ENCODE measurements around the gene LRP5.
"Not testable (repeated sequence)": the region's sequence is repeated elsewhere in the genome, so short reads cannot be mapped to it uniquely, and the experiment has no call there.

Gene LRP5

DNA sequence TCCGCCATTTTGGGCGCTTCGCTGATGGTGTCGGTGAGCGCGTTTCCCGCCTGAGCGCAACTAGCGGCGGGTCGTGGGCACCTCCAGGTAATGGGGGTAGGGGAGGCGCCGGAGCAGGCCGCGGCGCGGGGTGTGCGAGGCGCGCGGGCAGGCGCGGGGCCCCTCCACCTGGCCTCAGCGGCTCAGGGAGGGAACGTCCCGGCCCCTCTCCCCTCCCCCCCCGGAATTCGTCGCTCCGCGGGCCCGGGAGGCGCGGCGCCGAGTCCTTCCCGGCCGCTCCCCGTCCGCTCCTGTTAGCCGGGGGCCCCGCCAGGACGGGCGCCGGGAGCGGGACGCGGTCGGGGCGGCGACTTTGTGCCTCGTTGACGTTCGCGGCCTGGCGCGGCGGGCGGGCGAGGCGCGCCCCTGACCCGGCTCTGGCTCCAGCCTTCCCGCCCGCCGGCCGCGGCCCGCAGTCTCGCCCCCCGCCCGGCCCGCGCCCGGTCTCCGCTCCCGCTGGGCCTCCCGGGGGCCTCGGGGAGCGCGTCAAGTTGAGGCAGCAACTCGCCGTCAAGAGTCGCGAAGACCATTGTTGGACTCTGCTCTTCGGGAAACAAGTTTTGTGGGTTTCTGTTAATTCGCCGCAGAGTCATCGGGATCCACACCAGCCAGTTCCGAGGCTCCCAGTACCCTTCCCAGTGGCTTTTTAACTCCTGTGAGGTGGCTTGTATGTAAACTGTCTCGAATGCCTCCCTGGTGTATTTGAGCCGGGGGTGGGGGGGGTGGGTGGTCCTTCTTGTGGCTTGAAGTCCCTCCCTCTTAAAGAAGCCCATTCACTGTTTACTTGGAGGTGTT, 148.6 kb downstream of the LRP5 start, which contains the start of gene PPP6R3:
TSS of gene PPP6R3 (plus strand) at position 12 of the 834 bp plus-strand sequence. CDS start 76,913 bp downstream, outside the sequence.
- DNase-seq (ENCODE audit: low read depth in 2 of 3, low spot score in 2 of 3), result no peak

DNA sequence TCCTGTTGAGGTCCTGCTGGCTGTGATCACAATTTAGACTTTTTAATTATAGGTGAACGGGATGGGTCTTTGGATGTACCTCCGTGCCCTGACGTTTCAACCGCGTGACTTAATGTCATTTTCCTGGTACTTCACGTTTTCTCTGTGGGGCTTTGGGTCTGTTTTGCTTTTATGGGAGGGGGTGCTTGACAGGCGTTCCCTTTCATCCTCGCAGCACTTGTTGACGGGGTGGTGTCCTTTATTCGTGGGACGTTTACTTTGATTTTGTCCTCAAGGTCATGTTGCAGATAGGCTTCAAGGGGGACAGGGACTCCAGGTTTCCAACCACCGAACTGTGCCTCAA, 149.2 kb downstream of the LRP5 start:
- DNase-seq (ENCODE audit: low read depth in 2 of 3, low spot score in 2 of 3), result no peak

DNA sequence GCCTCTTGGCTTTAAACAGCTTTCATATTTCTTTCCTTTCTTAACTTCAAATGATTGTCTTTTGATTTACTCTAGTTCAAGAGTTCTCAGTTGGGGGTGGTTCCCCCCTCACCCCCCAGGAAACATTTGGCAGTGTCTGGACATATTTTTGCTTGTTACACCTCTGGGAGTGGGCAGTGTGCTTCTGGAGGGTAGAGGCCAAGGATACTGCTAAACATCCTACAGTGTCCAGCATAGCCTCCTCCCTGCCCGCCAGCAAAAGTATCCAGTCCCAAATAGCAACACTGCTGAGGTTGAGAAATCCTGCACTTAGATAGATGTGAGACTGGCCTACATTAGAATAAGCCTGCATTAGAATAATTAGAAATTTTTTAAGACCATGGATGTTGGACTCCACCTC, 151.3 kb downstream of the LRP5 start:
- no peak for DNase-seq (ENCODE audit: low read depth in 2 of 3, low spot score in 2 of 3)

DNA sequence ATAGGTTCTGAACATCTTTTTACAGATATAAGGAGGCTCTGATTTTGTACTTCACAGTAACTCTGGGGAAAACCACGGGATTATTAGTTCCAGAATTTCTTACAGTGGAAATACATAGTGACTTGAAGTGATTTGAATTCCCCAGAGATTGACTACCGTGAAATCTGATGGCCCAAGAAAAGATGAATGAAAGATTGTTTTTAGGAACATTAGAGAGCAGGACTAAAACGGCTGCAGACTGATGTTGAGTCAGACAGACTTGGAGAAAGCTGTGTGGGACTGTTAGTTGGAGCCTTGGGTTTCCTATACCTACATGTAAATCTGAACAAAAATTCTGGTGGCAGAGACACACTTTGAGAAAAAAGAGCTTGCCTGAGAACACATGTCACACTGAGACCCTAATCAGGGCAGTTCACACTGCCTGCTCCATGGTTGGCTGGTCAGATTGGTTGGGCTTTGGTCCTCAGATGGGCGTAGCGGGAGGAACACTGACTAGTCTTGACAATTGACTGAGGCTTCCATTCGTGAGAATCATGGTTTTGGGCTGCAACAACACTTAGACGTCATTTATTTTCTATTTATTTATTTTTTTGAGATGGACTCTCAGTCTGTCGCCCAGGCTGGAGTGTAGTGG, 154.9 kb downstream of the LRP5 start:
- no peak for DNase-seq (ENCODE audit: low read depth in 2 of 3, low spot score in 2 of 3)

DNA sequence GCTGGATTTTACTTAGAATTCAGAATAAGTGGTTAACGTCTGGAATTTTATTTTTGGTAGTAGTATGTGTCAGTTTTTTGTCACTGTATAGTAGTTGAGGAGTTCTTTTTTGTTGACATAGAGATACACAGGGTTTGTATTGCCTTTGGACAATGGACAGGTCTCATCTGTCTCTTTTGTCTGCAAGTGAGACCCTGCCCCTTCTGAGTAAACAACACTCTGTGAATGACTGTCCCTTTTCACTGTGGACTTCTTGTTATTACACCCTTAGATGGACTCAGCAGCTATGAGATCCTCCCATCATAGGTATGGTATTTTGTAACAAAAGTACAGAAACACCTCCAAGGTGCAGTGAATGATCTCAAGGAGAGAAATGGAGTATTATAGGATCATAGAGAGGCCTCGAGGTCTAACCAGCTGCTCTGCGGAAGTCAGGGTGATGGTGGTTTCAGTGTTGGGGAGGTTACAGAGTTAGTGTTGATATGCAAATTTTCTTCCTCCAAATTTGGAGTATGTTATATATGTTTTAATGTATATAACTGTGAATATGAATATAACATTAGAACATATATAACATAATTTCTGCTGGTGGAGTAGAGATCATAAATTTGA, 155.9 kb downstream of the LRP5 start:
- DNase-seq (ENCODE audit: low read depth in 2 of 3, low spot score in 2 of 3), result no peak

DNA sequence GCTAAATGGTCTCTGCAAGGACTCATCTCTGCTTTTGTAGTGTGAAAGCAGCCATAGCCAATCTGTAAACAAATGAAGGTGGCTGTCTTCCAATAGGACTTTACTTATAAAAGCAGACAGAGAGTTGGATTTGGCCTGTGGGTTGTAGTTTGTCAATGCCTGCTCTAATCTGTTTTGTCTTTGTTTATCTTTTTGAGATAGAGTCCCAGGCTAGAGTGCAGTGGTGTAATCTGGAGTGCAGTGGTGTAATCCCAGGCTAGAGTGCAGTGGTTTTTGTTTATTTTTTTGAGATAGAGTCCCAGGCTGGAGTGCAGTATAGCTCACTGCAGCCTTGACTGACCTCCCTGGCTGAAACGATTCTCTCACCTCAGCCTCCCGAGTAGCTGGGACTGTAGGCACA, 156.7 kb downstream of the LRP5 start:
- no peak for DNase-seq (ENCODE audit: low read depth in 2 of 3, low spot score in 2 of 3)

DNA sequence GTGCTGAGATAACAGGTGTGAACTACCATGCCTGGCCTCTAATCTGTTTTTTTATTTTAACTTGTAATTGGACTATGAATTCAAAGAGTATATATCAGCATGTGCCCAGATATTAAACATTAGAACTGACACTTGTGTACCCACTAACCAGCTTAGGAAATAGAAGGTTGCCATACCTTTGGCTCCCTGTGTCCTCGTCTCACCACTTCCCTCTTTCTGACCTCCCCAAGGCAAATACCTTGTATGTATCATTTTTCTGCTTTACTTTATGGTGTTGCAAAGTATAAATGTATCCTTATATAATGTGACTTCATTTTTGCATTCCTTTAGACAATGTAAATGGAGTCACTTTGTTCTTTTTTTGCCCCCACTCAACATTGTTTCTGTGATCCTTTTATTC, 157.3 kb downstream of the LRP5 start:
- DNase-seq (ENCODE audit: low read depth in 2 of 3, low spot score in 2 of 3), result no peak

DNA sequence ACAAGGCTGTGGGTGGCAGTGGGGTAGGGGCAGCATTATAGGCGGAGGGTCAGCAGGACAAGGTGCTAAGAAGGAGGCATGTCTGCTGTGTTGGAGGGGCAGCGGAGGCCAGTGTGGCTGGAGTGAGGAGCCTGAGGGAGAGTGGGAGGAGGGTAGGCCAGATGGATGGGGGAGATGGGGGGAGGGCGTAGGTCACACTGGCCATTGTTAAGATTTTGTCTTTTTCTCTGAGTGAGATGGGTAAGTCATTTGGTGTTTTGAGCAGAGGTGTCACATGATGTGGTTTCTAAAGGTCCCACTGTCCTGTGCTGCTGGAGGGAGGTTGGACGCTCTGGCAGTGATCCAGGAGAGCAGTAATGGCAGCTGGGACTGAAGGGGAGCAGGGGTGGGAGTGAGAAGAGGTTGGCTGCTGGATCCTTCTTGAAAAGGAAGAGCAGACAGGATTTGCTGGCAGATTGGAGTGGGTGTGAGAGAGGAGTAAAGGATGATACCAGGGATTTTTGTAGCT, 158.0 kb downstream of the LRP5 start:
- DNase-seq (ENCODE audit: low read depth in 2 of 3, low spot score in 2 of 3), result no peak

DNA sequence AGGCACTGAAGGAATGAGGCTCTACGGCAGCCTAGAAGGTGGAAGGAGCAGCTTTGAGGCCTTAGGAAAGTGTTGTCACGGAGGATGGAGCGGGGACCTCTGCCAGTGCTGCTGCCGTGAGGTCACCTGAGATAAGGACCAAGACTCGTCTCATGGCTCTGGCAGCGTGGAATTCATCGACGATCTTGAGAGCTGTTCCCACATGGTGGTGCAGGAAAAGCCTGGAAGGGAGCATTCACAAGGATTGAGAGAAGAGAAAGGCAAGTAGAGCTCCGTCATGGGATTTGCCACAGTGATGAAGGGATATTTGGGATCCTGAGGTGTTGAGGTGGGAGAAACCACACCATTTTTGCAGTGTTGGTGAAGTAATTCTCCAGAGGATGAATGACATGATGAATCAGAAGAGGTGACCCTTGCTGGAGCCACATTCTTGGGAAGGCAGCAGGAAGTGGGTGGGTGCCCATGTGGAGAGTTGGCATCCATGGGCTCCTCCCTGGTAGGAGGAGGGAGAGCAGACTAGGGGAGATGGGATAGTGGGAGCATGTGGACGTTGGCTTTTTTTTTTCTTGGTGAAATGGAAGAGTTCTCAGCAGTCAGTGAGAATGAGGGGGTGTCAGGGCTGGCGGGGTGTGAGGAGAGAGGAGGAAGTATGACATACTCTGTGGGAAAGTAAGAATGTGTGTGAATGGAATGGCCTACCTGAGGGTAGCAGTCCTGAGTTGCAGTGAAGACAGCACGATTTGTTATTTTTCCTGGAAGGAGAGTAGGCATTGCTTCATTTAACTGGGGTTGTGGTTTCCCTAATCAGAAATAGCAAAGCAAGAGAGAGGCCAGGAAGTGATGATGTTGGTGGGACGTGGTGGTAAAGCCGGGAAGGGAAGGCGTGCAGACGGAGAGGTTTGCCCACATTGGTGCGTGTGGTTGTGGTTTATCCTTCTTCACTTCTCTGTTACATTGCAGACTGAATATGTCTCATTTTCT, 159.3 kb downstream of the LRP5 start:
- peak in 2 of 3 experiments; percentile 34 to 42 for DNase-seq (ENCODE audit: low read depth in 2 of 3, low spot score in 2 of 3)

DNA sequence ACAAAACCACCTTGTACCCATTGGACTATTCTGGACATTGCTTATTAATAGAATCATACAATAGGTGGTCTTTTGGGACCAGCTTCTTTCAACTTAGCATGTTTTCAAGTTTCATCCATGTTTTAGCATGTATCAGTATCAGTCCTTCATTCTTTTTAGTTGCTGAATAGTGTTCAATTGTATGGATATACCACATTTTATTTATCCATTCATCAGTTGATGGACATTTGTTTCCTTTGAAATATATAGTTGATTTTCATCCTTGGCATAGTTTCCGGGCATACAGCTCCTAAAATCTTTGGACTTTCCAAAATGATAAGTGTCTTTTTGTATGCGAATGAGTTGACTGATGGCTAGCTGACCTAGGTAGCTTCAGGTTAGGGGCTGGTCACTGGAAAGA, 160.4 kb downstream of the LRP5 start:
- no peak for DNase-seq (ENCODE audit: low read depth in 2 of 3, low spot score in 2 of 3)

DNA sequence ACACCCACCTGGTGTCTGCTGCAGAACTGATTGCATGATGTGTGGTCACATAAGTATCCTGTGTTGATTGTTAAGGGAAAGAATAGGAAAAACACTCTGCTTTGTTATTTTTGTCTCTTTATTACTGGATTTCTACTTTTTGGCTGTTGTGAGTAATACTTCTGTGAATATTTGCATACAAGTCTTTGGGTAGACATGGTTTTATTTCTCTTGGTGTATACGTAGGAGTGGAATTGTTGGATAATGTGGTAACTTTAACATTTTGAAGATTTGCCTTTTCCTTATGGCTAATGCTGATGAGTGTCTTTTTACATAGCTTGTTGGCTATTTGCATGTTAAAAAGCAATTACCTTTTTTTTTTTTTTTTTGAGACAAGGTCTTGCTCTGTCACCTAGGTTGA, 161.3 kb downstream of the LRP5 start:
- DNase-seq (ENCODE audit: low read depth in 2 of 3, low spot score in 2 of 3), result no peak

DNA sequence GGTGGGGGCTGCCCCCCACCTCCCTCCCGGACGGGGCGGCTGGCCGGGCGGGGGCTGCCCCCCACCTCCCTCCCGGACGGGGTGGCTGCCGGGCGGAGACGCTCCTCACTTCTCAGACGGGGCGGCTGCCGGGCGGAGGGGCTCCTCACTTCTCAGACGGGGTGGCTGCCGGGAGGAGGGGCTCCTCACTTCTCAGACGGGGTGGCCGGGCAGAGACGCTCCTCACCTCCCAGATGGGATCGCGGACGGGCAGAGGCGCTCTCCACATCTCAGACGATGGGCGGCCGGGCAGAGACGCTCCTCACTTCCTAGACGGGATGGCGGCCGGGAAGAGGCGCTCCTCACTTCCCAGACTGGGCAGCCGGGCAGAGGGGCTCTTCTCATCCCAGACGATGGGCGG, 163.2 kb downstream of the LRP5 start:
- not testable (repeated sequence) for DNase-seq (ENCODE audit: low read depth in 2 of 3, low spot score in 2 of 3)

DNA sequence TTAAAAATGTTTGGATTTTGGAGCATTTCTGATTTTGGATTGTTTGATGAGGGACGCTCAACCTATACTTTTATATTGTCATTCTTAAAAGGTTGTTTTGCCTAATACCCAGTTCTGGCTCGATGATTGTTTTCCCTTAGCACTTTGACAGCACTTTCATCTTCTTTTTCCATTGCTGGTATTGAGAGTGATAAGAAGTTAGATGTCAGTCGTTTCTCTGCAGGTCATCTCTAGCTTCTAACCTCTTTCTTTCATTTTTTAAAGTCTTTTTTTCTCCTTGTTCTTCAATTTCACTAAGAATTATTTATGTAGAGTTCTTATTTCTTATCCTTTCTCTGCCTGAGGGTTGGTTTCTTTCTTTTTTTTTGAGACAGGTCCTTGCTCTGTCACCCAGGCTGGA, 167.0 kb downstream of the LRP5 start:
- DNase-seq (ENCODE audit: low read depth in 2 of 3, low spot score in 2 of 3), result no peak

DNA sequence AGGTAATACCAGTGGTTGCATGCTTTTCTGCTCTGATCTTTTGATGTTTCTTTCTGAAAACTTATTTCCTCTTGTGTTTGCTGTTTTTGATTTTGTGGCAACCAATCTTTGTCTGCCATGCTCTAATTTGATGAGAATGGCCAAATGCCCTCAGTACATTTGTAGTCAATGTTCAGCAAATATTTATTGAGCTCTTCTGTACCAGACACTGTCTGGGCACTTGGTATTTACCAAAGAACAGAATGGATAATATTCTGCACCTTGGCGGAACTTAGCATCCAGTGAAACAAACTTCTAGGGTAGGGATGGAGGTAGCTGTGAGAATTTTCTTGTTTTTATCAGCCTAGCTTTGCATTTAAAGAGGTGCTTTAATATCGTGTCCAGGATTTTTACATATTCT, 167.8 kb downstream of the LRP5 start:
- DNase-seq (ENCODE audit: low read depth in 2 of 3, low spot score in 2 of 3), result no peak

DNA sequence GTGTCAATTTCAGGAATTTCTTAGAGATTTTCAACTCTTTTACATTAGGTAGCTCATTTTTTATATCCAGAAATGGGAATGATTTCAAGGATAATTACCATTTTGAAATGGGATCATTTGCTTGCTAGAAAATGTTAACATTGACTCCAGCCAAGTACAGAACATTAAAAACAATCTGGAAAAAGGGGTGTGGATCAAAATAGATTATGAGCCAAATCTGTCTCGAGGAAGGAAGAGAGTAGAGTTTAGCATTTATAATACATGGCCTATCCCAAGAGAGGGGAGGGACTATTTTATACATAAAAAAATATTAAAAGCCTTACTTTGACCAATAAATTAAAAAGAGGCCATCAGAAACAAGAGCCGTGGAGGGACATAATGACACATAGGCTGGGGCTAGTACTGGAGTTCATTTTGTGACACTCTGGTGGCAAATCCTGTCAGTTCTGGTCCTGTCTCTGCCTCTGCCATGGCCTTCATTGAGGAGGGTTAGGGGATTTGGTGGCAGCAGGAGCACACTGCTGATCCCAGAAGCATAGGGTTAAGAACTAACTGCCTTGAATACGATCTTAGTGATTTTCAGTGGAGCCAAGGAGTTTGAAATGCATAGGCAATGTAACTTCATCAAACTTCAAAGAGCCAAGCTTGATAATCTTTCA, 168.6 kb downstream of the LRP5 start:
- no peak for DNase-seq (ENCODE audit: low read depth in 2 of 3, low spot score in 2 of 3)

DNA sequence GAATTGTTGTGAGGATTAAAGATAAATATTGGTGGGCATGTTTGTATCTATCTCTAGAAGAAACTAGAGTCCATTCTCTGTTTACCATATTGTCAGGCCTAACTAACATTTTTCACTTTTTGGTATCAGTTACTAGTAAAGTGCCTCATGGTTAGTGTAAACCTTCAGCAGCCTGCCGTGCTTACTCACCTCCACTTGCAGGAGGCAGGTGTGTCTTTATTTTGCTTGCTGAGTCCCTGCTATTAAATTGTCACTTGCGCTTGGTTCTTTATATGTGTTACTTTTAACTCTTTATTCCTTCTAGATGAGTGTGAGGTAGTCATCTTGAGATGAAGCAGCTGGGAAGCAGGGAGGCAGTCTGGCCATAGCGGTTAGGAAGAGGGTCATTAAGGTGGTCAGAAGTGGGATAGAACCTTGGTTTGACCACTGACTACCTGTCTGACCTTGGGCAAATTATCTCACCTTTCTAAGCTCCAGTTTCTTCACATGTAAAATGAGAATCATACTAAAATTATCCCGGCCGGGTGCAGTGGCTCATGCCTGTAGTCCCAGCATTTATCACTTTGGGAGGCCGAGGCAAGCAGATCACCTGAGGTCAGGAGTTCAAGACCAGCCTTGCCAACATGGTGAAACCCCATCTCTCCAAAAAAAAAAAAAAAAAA, 169.3 kb downstream of the LRP5 start:
- no peak for DNase-seq (ENCODE audit: low read depth in 2 of 3, low spot score in 2 of 3)

DNA sequence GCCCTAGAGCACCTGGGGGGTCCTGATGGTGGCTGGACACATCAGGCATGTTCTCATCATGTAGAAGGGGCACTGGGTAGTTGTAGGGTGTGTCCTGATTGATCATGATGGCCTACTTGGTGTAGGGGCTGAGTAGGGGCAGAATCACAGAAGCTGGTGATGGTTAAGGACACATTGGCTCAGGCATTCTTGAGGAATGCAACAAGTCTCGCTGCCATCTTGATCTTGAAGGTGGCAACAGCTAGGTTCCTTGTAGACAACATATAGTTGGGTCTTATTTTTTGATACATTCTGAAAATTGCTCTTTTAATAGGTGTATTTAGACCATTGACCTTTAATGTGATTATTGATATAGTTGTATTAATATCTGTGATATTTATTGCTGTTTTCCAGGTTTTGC, 176.2 kb downstream of the LRP5 start:
- no peak for DNase-seq (ENCODE audit: low read depth in 2 of 3, low spot score in 2 of 3)

DNA sequence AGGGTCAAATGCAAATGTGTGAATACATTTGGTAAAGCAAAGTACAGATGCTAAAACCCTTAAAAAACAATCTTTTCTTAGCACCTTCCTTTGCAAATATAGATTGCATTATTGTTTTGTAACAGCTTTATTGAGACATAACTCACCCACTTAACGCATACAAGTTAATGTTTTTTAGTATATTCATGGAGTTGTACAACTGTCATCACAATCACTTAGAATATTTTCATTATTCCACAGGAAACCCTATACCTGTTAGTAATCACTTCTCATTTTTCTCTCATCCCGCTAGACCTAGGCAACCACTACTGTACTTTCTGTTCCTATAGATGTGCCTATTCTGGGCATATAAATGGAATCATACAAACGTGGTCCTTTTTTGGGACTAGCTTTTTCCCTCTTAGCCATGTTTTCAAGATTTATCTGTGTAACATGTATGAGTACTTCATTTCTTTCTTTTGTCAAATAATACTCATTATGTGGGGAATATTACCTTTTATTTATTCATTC, 182.9 kb downstream of the LRP5 start:
- no peak for DNase-seq (ENCODE audit: low read depth in 2 of 3, low spot score in 2 of 3)

DNA sequence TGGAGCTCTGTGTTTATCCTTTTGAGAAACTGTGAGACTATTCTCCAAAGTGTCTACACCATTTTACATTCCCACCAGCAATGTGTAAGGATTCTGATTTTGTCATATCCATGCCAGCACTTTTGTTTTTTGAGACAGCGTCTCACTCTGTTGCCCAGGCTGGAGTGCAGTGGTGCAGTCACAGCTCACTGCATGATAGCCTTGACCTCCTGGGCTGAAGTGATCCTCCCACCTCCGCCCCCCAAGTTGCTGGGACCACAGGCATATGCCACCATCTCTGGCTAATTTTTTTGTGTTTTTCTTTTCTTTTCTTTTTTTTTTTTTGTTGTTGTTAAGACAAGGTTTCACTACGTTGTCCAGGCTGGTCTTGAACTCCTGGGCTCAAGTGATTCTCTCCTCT, 183.5 kb downstream of the LRP5 start:
- no peak for DNase-seq (ENCODE audit: low read depth in 2 of 3, low spot score in 2 of 3)

DNA sequence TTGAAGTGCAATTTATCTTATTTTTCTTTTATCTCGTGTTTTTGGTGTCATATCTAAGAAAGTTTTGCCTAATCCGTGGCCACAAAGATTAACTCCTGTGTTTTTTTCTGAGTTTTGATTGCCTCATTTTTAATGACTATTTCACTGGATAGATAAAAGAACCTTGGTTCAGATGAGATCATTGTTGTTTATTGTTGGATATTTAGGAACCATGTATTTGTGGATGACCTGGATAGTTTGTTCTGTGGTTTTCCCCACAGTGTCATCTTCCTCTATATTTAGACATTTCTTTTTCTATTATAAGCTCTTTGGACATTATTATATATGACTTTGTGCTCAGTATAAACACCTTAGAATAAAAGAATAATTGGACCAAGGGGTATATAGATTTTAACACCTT, 185.4 kb downstream of the LRP5 start:
- DNase-seq (ENCODE audit: low read depth in 2 of 3, low spot score in 2 of 3), result no peak

All from activated CD8-positive, alpha-beta memory T cell treated with anti-CD3 and anti-CD28 coated beads for 48 hours (primary cell).